NK-92 treated with Interleukin-12 subunit alpha and Interleukin-12 subunit beta, amount 100 ng/mL, for 24 hours (cell line): ENCODE data around the gene RPAIN.
"Not testable (repeated sequence)": the region's sequence is repeated elsewhere in the genome, so short reads cannot be mapped to it uniquely, and the experiment has no call there.

ENCODE experiments used
- DNase-seq: peaks from one replicate; lab custom pipeline; 2025; lab: John Stamatoyannopoulos, UW

The RPAIN gene

DNA sequence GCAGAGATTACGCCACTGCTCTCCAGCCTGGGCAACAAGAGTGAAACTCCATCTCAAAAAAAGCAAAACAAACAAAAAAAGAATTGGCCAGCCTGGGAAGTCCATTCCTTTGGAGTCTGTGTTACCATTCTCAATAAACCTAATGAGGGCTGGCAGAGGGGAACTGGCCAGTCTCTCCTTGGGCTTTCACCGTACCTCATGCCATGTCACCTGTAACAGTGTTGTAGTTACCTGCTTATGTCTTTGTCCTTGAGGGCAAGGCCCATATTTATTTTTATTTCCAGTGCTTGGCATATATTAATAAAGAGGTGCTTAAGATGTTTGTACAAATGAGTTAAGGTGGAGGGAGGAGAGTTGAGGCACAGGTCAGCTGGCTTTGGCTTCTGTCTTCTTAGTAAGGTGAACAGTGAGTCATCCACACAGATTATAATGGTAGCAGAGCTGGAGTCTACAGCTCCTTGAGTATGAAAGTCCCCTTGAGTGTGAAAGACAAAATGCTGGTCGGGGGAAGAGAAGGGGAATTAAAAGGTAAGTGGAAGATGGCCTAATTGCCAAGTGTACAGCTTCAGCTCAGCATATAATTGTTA is 10.5 kb downstream of the RPAIN start:
- no peak for DNase-seq

DNA sequence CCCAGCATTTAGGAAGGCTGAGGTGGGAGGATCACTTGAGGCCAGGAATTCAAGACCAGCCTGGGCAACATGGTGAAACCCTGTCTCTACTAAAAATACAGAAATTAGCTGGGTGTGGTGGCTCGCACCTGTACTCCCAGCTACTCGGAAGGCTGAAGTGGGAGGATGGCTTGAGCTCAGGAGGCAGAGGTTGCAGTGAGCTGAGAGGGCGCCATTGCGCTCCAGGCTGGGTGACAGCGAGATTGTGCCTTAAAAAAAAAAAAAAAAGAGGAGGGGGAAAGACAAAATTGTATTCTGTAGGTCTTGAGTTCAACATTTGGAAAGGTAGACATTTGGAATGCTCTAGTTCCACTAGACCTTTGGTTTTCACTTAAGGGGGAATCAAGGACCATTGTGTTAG is 11.3 kb downstream of the RPAIN start:
- not testable (repeated sequence) for DNase-seq

DNA sequence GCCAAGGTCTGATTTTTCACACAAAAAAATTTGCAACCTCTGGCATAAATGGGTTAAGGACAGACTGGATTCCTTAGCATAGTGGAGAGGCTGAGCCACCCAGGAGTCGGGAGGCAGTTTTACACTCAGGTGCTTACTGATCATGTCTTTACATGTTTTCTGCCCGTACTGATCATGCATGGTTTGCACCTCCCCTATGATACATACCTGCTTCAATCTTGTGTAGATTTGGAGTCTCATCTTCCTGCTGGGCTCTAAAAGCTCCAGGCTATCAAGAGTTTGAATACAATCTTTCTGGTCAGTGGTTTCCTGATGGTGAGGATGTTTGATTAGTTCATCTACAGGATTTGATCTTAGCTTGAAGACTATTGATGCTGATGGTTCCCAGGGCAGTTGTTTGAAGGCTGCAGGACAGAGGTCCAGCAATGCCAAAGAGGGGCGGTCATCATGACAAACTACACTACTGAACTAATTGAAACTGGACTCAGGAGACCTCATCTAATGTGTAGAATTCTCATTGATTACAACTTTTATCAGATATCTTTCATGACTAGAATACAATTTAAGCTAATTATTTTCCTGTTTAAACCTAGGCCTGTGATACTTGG is 12.1 kb downstream of the RPAIN start:
- DNase-seq: no peak

DNA sequence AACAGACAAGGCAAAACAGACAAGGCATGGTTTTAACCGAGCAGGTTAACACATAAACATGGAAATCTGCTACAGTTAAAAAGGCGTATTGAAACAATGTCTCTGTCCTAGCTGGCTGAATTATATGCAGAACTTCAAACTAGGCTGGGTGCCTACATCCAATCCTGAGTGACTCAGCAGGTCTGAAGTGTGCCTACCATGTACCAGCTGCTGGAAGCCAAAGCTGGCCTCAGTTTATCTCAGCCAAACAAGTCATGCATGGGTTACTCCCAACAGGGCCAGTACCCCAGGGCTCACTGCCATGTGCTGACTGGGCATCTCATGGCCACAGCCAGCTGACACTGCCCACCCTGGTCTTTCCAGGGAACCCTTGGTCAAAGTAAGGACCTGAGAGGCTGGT is 15.0 kb downstream of the RPAIN start:
- DNase-seq: no peak

DNA sequence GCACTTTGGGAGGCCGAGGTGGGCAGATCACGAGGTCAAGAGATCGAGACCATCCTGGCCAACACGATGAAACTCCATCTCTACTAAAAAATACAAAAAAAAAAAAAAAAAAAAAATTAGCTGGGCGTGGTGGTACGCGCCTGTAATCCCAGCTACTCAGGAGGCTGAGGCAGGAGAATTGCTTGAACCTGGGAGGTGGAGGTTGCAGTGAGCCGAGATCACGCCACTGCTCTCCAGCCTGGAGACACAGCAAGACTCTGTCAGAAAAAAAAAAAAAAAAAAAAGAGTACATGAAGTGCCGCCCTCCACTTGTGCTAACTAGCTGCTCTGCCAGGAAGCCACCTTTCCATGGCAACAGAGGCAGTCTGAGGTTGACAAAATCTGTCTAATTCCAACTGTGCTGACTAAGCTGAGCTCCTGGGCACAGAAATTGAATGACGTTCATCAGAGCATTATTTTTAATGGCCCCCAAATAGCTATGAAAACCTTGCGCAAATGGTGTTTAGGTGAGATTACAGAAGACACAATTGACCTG is 15.9 kb downstream of the RPAIN start:
- not testable (repeated sequence) for DNase-seq

DNA sequence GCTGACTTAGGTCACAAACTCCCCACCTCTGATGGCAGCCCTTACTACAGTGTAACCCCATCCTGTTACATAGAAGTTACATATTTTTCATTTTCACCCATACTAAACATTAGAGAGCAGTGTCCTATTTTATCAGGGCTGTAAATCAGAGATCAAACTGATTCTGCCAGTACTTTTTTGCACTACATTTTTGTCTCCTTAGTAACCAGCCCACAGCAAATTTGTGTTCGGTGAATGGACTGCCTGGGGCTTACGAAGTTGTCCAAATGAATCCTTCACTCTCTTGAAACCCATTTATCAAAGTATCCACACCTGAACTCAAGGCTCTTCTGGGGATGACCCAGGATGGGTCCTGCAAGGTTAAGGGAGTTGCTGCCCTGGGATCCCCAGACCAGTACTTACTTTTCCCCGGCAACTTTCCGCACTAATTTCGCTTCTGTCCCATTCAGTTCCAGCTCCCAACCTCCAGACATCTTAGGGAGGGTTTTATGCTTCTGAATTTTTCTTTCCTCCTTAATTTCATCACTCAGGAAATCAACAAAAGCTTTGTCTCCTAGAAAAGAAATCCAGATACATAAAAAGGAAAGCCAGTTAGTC is 17.8 kb downstream of the RPAIN start:
- DNase-seq: no peak

DNA sequence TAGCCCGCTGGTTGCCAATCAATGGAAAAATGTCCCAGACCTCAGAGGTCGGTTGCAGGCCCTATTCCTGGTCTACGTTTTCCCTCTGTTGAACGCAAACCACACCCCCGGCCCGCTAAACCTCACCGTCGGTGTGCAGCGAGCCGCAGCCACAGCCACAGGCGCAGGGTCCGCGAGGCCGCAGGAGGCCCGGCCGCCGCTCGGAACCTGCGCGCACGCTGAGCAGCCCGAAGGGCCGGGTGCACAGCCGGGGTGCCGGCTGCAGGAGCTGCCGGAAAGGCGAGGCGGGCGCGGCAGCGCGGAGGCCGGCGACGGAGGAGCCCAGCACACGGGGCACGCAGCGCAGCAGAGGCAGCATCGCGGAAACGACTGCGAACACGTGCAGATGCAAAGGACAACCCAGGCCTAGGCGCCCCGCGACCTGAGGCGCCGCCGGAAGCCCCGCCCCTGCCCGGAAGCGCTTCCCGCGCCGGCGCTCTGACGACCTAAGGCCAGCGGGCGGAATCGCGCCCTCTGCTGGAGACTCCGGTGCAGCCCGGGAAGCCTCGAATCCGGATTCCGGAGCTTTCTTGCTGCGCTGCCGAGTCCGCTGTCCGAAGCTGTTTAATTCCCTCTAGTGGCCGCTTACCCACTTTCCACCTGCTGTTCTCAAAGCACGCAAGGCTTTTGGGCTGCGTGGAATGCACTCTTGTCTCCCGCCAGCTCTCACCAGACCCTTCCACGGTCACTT is 18.9 kb downstream of the RPAIN start, which contains the start of gene C1QBP:
Gene C1QBP, minus strand, starts transcription at position 440 of the 730 bp plus-strand sequence. Its CDS starts 82 bp downstream, at position 358.
- DNase-seq: peak; percentile 63

DNA sequence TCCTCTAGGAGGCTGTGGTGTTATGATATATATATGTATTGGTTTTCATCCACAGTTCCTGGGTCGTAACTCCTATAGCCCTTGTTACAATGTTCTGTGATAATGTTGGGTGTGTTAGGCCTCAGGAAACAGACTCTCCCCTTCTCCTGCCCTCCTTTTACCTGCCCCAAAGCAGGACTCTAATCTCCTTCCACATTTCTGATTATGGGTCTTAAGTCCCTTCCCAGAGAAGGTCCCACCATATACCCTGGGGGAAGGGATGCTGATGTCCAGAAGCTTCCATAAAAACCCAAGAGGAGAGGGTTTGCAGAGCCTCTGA is 19.4 kb downstream of the RPAIN start:
- DNase-seq: no peak

DNA sequence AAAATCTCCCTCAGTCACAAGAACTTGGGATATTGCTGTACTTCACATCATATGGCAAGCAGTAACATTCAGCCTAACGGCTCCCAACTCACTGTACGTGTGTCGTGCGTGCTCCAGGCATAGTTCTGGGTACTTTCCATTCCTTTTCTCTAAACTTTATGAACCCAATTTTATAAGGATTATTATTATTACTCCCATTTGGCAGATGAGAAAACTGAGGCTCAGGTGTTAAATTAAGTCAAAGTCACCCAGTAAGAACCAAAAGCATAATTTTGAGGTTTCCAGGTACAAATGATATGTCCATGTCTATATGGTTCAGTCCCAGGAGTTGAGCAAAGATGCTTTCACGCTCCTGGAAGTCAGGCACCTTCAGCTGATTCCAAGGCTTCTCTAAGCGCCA is 23.7 kb downstream of the RPAIN start:
- no peak for DNase-seq

DNA sequence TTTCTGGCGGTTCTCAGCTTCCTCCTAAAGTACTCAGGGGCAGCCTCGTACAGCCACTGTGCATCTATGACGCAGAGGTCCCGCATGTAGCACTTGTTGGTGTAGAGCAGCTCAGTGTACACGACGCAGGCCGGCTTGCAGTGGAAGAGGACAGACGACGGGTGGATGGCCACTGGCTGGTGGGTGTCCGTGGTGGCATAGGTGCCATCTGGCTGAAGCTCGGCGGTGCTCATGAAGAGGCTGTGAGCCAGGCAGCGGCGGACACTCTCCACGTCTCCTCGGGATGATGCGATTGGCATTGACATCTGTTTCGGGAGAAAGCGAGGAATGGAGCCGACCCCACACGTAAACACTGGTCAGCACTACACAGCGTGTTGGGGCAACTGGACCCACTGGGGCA is 24.2 kb downstream of the RPAIN start:
- no peak for DNase-seq

DNA sequence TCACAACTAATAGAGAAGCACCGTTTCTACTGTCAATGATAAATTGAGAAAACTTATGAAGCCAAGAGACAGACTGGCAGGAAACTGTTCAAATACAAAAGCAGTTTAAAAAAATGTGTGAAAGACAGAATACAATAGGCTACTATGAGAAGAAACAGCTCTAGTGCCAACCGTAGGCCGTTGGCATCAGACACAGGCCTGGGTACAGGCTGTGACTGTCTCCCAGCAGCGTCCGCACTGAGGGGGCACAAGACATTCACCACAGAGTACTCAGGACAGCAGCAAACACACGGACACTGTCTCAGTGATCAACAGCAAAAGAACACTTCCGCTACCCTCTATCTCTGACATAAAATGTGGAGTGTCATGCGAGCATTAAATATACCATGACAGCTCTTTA is 26.8 kb downstream of the RPAIN start:
- no peak for DNase-seq

DNA sequence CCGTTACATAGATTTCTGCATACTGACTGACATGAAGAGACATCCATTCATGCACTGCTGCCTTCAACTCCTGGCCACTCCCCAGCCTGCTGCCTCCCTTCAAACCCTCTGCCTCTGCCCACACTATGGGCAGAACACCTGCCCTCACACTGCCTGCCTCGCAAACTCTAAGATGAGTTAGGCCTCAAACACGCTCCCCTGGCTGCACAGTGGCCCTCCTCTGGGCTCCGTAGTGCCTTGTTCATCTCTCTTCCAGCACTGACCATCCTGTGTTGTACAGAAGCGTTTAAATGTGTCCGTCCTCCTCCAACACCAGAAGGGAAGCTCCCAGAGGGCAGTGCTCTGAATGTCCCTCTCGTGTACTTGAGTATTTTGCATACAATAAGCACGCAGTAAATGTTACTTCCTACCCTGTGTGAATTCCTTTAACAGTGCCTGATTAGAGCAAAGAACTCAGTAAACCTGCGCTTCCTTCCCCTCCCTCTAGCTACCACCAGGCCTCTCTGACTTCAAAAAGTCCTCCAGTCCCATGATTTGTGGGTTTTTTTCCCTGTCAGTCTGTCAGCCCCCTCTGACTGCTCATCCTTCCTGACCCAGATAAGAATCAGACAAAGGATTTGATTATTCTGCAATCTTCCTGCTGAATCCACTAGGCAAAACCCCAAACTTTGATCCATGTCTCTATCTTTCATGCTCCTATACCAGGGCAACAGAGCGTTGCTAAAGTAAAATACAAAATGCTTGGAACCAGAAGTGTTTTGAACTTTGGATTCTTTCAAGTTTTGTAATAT is 44.9 kb downstream of the RPAIN start:
- DNase-seq: no peak

DNA sequence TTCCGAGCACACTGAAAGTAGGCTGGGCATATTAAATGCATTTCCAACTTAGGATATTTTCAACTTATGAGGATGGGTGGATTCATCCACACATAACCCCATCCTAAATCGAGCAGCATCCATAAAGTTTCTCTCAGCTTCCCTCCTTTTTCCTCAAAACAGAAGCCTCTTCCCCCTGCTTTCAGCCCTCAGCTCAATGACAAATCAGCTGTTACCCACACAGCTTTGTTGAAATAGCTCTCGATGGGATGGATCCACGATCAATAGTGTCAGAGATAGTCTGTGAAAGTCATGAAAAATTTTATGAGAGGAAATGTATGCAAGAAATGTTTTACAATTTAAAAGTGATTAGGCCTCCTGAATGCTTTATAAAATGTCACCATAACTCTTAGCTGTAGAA is 46.3 kb downstream of the RPAIN start:
- no peak for DNase-seq

DNA sequence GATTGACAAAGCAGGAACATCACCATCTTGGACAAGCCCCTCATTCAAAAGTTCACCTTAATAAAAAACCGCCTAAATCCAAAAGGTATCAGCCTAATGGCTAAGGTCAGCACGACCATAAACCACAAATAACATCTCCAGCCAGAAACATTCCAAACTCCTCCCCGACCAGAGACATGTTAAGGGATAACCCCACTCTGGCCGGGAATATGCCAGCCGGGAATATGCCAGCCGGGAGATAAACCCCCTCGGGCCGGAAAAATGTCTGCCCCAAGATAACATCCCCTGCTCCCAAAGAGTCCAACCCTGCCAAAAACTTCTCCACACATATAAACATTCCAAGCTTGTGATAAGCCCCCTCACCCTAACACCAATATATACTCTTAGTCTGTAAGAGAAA is 47.4 kb downstream of the RPAIN start:
- DNase-seq: no peak

DNA sequence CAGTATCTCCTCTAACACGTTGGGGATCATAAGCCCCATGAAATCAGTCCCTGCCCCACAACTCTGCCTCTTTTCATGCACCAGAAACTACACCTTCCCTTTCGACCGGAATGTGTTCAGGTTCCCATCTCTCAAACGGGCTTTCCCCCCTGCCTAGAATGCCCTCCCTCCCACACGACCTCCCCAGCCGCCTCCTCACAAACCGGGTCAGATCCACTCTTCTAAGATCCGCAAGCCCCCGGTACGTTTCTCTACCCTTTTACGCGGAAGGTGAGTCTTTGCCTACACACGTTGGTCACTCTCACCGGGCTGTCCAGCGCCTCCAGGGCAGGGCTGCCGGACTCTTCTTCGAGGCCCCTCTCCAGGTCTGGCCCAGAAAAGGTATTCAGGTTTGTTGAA is 48.1 kb downstream of the RPAIN start:
- no peak for DNase-seq

DNA sequence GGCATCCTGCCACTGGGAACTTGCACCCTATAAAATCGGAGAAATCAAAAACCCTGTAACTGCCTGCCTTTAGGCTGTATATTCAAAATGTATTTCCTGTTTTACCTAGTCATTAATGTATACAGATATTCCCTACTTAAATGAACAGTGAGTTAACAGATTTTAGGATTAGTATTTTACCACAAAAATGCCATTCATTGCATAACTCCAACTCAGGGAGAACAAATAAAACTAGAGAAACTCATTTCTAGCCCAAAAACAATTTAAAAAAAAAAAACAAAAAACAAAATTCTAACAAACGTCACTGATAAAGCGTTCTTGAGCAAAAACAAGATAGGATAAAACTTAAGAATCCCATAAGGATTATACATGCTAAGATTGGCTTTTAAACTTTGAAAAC is 52.5 kb downstream of the RPAIN start:
- DNase-seq: no peak

DNA sequence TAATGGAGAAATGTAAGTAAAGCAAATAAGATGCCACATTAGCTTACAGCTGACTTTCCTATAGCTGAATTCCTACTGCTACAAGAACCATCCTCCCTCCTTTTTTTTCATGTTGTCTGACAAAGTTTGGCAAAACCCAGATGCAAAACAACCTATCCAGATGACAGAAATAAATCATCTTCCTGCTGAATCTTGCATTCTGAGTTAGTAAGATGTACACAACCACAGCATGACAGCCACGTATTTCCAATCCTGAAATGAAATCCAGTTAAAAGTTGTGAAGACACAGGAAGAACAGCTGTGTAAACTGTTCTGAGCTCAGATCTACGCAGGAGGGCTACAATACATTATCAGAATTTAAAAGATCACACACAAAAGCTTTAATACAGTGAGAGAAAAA is 53.9 kb downstream of the RPAIN start:
- no peak for DNase-seq

DNA sequence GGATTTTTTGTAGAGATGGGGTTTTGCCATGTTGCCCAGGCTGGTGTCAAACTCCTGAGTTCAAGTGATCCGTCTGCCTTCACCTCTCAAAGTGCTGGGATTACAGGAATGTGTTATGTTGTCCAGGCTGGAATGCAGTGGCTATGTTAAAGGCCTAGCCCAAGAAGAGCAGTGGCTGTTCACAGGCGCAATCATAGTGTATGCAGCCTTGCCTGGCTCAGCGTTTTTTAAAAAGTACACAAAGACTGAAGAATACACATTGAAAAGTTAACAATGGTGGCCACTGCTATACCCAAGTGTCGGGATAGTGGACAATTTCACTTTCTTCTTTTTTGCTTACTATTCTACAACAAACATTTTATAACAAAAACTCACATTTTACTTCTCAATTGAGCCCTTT is 59.0 kb downstream of the RPAIN start:
- DNase-seq: no peak

DNA sequence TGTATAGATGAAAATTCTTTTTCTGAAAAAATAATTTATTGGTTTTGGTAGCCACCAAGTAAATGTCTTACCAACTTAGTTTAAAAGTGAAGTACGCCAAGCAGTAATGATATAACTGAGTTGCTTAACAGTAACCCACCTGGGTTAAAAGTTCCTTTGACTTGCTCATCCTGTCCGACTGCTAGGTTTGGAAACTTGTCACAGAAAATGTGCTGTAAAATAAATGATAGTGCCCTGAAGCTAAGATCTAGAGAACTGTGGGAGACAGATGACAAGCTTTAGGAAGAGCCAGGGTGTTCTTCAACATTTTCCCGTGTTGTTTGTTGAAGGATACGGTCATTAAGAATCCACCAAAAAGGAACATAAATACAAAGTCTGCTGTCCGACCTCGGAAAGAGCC is 61.0 kb downstream of the RPAIN start:
- DNase-seq: no peak

DNA sequence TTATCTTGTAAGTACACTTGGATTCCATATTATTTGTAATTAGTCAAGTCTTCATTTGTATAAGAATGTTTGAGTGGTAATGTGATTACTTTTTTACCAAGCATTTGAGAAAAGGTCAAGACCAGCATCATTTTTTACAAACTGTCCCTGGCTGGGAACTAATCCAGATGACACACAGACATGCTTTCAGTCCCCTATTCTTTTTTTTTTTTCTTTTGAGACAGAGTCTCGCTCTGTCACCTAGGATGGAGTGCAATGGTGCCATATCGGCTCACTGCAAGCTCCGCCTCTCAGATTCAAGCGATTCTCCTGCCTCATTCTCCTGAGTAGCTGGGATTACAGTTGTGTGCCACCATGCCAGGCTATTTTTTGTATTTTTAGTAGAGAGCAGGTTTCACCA is 61.5 kb downstream of the RPAIN start:
- no peak for DNase-seq
